ENCODE data around the gene OR4F6.

GRCh38 chr15:101804375-101804774, 1.1 kb downstream of the OR4F6 start:
- TF ChIP-seq EZH2phosphoT487 (IDR thresholded peaks at IDR 0.05; ENCODE audit: borderline replicate concordance, low read depth) (no peak), YY1 (IDR thresholded peaks at IDR 0.05; ENCODE audit: low read depth) (no peak), POLR2AphosphoS5 (IDR thresholded peaks at IDR 0.05; ENCODE audit: low read depth, low read length) (no peak), MAX (IDR thresholded peaks at IDR 0.05; ENCODE audit: low read depth) (no peak)
- TF ChIP-seq, protein P1, sequence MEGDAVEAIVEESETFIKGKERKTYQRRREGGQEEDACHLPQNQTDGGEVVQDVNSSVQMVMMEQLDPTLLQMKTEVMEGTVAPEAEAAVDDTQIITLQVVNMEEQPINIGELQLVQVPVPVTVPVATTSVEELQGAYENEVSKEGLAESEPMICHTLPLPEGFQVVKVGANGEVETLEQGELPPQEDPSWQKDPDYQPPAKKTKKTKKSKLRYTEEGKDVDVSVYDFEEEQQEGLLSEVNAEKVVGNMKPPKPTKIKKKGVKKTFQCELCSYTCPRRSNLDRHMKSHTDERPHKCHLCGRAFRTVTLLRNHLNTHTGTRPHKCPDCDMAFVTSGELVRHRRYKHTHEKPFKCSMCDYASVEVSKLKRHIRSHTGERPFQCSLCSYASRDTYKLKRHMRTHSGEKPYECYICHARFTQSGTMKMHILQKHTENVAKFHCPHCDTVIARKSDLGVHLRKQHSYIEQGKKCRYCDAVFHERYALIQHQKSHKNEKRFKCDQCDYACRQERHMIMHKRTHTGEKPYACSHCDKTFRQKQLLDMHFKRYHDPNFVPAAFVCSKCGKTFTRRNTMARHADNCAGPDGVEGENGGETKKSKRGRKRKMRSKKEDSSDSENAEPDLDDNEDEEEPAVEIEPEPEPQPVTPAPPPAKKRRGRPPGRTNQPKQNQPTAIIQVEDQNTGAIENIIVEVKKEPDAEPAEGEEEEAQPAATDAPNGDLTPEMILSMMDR (IDR thresholded peaks at IDR 0.05): no peak

Data from SK-N-SH (cell line).